ENCODE data around the gene METAP2. TPM values are rescaled to one million over a fixed set of nuclear protein-coding genes. Genes with fewer than 3 reads are reported as not detected.

METAP2 gene
- total RNA-seq, 1 donor from 2014 or later: 62.6 TPM

- no peak within 1 kb of the TSS for H3K4me3 ChIP-seq
- H3K27ac ChIP-seq: no peak within 1 kb of the TSS
- DNase-seq (ENCODE audit: extremely low spot score in 2 of 2): no peak
- H3K36me3 ChIP-seq: no peaks in the 10 kb centered on the region
- H3K27me3 ChIP-seq: no peaks in the 10 kb centered on the region
- intact Hi-C loops (cut with DNase I): no loop called here
- no peaks in the 10 kb centered on the region for H3K9me3 ChIP-seq
- TF ChIP-seq POLR2AphosphoS5 (IDR thresholded peaks at IDR 0.05; ENCODE audit: insufficient read depth in 1 of 2, low read depth in 1 of 2) (no peak), POLR2A (IDR thresholded peaks at IDR 0.05) (no peak), CTCF (IDR thresholded peaks at IDR 0.05) (no peak)
- H3K4me1 ChIP-seq: no peaks in the 10 kb centered on the region
Observed at GRCh38 chr12:95551305-95551704, 77.4 kb downstream of the METAP2 start, which contains the start of gene USP44. Gene USP44 (minus strand): TSS chr12:95551476. CDS start chr12:95534256, 17,220 bp downstream.

GRCh38 chr12:95551913-95552516, 78.1 kb downstream of the METAP2 start:
- no peak for TF ChIP-seq CTCF (IDR thresholded peaks at IDR 0.05)
- TF ChIP-seq POLR2AphosphoS5 (IDR thresholded peaks at IDR 0.05; ENCODE audit: insufficient read depth in 1 of 2, low read depth in 1 of 2): no peak
- no peak for TF ChIP-seq POLR2A (IDR thresholded peaks at IDR 0.05)
- no peaks in the 10 kb centered on the region for H3K4me1 ChIP-seq
- H3K9me3 ChIP-seq: no peaks in the 10 kb centered on the region
- no peak overlapping the region for H3K4me3 ChIP-seq
- intact Hi-C loops (cut with DNase I): no loop called here
- no peaks in the 10 kb centered on the region for H3K27me3 ChIP-seq
- no peaks in the 10 kb centered on the region for H3K36me3 ChIP-seq
- H3K27ac ChIP-seq: no peak overlapping the region
- DNase-seq (ENCODE audit: extremely low spot score in 2 of 2): no peak

- Histone ChIP-seq H3K36me3 (no peaks in the 10 kb centered on the region), H3K27me3 (no peaks in the 10 kb centered on the region), H3K4me1 (no peaks in the 10 kb centered on the region), H3K4me3 (no peak overlapping the region), H3K27ac (no peak overlapping the region), H3K9me3 (no peaks in the 10 kb centered on the region)
- intact Hi-C loops (cut with DNase I): no loop called here
- DNase-seq (ENCODE audit: extremely low spot score in 2 of 2): no peak
- no peak for TF ChIP-seq POLR2AphosphoS5 (IDR thresholded peaks at IDR 0.05; ENCODE audit: insufficient read depth in 1 of 2, low read depth in 1 of 2)
- no peak for TF ChIP-seq POLR2A (IDR thresholded peaks at IDR 0.05)
- no peak for TF ChIP-seq CTCF (IDR thresholded peaks at IDR 0.05)
Observed at GRCh38 chr12:95553197-95553943, 79.4 kb downstream of the METAP2 start.

- Histone ChIP-seq H3K36me3 (no peaks in the 10 kb centered on the region), H3K27me3 (no peaks in the 10 kb centered on the region), H3K9me3 (no peaks in the 10 kb centered on the region), H3K4me3 (no peak overlapping the region), H3K27ac (no peak overlapping the region), H3K4me1 (no peaks in the 10 kb centered on the region)
- TF ChIP-seq POLR2AphosphoS5 (IDR thresholded peaks at IDR 0.05; ENCODE audit: insufficient read depth in 1 of 2, low read depth in 1 of 2): no peak
- no peak for TF ChIP-seq CTCF (IDR thresholded peaks at IDR 0.05)
- TF ChIP-seq POLR2A (IDR thresholded peaks at IDR 0.05): no peak
- intact Hi-C loops (cut with DNase I): no loop called here
- no peak for DNase-seq (ENCODE audit: extremely low spot score in 2 of 2)
Observed at GRCh38 chr12:95554532-95555071, 80.7 kb downstream of the METAP2 start.

GRCh38 chr12:95557625-95558024, 83.7 kb downstream of the METAP2 start:
- no peak for TF ChIP-seq CTCF (IDR thresholded peaks at IDR 0.05)
- no peak for TF ChIP-seq POLR2AphosphoS5 (IDR thresholded peaks at IDR 0.05; ENCODE audit: insufficient read depth in 1 of 2, low read depth in 1 of 2)
- no peak for TF ChIP-seq POLR2A (IDR thresholded peaks at IDR 0.05)
- DNase-seq (ENCODE audit: extremely low spot score in 2 of 2): no peak
- no peak overlapping the region for H3K27ac ChIP-seq
- H3K36me3 ChIP-seq: no peaks in the 10 kb centered on the region
- H3K27me3 ChIP-seq: no peaks in the 10 kb centered on the region
- H3K4me1 ChIP-seq: no peaks in the 10 kb centered on the region
- H3K9me3 ChIP-seq: no peaks in the 10 kb centered on the region
- no peak overlapping the region for H3K4me3 ChIP-seq
- intact Hi-C loops (cut with DNase I): no loop called here
